DND-41 (cell line): Measurements from ENCODE around the gene SNCAIP.

Experiments
- CTCF ChIP-seq: IDR thresholded peaks from 2 replicates; pipeline ENCODE4 v1.5.1; 2012; ENCODE audit warnings: borderline replicate concordance, low read length, moderate library complexity, mild to moderate bottlenecking; ENCODE audit not compliant: poor library complexity, severe bottlenecking; ENCODE audit errors: extremely low read depth
- EZH2 ChIP-seq: IDR thresholded peaks from 3 replicates; pipeline ENCODE4 v1.6.1; 2012; ENCODE audit warnings: borderline replicate concordance, low read depth, mild to moderate bottlenecking, moderate library complexity, low read length, inconsistent platforms; ENCODE audit not compliant: severe bottlenecking

DNA sequence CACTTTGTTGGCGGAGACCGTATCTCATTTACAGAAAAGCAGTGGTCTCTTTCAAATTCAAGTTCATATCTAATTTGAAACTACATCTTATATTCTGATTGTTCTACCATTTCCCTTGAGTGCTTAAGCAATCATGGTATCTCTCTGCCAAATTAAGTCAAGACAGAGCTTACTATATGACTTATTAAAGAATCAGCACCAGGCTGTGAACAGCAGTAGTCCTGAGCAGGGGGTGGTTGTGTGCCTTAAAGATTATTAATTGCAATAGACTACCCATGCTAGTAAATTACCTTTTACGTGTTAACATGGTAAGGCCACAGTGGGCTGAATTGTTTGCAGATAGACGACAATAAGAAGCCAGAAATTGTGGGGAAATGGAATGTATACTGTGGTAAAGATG, 21.5 kb downstream of the SNCAIP start:
- TF ChIP-seq EZH2, result no peak
- no peak for TF ChIP-seq CTCF
